ENCODE data around the gene POLR3B.
"Not testable (repeated sequence)": the region's sequence is repeated elsewhere in the genome, so short reads cannot be mapped to it uniquely, and the experiment has no call there.

Gene POLR3B

DNA sequence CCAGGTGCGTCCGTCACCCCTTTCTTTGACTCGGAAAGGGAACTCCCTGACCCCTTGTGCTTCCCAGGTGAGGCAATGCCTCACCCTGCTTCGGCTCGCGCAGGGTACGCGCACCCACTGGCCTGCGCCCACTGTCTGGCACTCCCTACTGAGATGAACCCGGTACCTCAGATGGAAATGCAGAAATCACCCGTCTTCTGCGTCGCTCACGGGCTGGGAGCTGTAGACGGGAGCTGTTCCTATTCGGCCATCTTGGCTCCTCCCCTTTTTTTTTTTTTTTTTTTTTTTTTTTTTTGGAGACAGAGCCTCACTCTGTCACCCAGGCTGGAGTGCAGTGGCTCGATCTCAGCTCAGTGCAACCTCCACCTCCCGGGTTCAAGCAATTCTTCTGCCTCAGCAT is 120.1 kb downstream of the POLR3B start:
- DNase-seq: not testable (repeated sequence)

GRCh38 chr12:106480251-106480650 is 122.7 kb downstream of the POLR3B start:
- DNase-seq: no peak

- no peak for DNase-seq
These were observed 123.7 kb downstream of the POLR3B start for GRCh38 chr12:106481246-106481645.

- DNase-seq: no peak
These were observed 130.1 kb downstream of the POLR3B start for GRCh38 chr12:106487664-106488063.

- no peak for DNase-seq
These were observed 131.3 kb downstream of the POLR3B start for GRCh38 chr12:106488884-106489283.

DNA sequence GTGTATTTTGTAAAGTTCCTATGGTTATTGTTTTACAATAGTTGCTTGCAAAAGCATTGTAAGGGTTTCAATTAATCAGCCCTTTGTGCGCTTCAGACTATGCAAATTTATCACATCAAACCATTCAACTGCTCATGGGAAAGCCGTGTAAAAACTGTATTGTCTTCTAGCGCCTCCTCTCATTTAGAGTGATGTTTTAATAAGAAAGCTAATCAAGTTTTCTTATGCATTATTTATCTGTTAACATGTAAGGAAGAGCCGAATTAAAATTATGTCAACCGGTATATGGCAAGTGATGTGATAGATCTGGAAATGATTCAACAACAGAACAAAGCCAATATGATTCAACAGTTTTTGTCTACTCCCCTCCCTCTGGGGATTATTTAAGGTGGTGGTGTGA is 132.7 kb downstream of the POLR3B start:
- DNase-seq: no peak

GRCh38 chr12:106492857-106493256 is 135.3 kb downstream of the POLR3B start:
- DNase-seq: no peak

DNA sequence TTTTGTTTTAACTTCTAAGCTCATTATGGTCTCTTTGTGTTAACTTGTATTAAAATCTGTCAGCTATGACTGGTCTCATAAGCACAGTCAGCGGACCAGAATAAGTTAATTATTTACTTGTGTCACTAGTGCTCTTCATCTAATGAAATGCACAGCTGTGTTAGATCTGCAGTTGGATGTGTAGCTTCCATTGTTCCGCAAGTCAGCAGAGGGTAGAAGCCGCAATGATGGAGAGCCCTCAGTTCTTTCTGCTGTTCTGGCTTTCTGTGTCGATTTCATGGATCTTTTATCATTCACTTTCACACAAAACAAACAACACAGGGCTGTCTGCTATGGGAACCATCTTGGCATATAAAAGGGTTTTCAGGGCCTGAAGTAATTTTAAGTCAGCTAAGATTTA is 136.0 kb downstream of the POLR3B start:
- DNase-seq: no peak

DNA sequence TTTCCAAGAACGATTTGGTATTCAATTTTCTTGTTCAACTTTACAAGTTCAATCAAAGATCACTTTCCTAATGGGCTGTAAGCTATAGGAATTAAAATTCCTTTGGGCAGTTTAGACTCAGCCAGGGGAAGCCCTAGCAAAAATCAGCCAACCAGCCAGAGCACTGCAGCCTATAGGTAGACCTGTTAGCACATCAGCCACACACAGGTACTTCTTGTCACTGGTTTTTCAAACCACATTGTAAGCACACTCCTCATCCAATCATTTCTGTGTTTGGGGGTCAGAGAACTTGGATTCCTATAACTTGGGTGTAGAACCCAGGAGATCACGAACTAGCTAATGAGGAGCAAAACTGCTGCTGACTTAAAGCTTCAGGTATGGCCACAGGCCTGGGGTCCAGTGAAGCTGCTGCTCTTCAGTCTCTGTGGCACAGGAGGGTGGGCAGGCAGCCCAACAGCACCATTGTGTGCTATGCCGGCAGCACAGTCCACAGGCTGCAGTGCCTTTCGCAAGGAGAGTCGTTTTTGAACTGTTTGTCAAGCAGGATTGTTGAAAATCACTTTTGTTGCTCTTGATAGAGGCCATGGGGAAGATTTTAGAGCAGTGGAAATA is 137.9 kb downstream of the POLR3B start:
- DNase-seq: no peak

DNA sequence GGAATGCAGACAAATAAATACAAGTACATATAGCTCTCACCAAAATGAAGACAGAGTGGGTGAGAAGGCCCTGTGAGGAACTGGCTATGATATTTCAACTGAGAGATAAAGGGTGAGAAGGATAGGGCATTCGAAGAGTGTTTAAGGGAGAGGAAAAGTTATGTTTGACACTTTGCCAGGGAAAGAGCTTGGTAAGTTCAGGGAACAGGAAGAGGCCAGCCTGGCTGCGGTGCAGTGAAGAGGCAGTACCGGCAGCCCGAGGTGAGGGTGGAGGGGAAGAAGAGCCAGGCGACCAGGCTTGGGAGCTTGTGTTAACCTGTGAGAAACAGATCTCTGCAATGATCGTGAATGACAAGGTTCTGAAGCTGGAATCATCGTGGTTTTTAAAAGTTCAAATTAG is 140.5 kb downstream of the POLR3B start:
- DNase-seq: no peak

DNA sequence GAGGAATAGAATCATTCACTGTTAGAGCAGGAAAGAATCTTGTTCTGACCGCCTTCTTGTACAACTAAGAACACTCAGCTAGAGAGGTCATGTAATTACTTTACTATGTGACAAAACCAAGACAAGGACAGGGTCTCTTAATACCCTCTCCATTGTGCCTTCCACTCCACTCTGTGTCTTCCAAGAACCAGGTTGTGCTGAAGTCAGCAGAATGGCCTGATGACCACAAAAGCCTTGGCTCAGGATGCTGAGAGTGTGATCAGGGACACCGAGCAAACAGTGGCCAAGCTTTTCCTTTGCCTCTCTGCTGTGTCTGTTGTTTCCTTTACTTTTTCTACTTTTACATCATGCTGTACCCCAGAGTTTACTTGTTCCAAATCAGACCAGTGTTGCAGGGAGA is 142.1 kb downstream of the POLR3B start:
- no peak for DNase-seq

- no peak for DNase-seq
These were observed 149.1 kb downstream of the POLR3B start for GRCh38 chr12:106506691-106507090.

DNA sequence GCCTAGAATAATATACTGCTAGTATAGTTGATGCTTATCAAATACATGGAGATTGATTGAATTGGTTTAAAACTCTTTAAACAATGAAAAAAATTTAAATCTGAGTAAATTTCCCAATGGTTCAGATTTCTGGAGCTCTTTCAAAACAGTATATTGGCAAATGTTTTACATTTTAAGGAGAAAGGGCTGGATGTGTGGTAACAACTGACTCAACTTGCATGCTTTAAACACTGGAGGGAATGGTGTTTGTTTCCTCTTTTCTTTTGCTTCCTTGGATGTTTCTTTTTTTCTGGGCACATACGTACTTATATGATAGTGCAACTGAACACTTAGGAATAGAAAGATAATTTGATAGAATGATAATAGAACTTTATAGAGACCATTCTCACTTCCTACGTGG is 151.4 kb downstream of the POLR3B start:
- DNase-seq: no peak

DNA sequence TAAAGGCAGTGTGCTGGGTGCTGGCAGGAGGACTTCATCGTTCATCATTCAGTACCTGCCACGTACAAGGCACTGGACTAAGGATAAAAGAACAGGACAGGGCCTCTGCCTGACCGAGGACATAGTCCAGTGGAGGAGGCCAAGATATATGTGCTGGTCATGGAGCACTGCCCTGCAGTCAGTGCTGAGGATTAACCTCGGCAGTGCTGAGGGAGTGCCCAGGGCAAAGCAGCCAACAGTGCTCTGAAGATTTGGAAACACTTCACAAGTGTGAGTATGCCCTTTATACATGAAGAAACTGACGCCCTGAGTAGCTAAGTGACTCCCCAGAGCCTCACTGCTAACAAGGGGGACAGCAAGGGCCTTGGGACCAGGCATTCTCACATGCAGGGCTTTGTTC is 153.8 kb downstream of the POLR3B start:
- no peak for DNase-seq

DNA sequence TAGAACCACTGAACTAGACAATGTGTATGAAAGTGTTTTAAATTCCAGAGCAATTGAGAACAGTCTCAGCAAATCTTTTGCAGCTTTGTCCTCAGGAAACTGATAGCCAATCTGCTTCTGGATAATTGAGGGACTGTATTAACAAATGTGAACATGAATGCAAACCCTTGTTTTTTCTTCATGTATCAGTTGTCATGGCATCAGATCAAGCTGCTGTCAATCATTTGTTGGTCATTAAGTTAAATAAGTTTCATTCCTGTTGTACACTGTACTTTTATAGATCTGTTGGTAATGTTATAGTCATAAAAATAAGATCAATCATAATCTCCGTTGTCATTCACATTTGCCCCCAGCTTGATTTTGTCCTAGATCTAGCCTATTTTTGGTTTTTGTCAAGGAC is 159.8 kb downstream of the POLR3B start:
- no peak for DNase-seq

- no peak for DNase-seq
These were observed 162.1 kb downstream of the POLR3B start for GRCh38 chr12:106519607-106520021.

DNA sequence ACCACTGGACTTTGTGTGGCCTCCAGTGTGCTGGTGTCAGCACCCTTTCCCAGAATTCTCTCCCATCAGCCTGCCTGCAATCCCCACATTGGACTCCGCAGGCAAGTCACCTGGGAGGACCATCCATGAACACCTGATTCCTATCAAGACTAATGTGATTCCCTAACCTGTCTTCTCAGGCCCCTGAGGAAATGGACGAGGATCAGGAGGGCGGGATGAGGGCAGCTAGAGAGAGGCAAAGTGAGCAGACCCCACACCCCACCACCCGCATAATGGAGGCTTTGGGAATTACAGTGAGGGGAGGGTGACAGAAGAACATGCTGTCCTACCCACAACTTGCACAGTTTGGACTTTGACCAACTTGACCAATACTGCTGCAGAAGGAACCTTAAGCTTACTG is 164.4 kb downstream of the POLR3B start:
- DNase-seq: no peak

DNA sequence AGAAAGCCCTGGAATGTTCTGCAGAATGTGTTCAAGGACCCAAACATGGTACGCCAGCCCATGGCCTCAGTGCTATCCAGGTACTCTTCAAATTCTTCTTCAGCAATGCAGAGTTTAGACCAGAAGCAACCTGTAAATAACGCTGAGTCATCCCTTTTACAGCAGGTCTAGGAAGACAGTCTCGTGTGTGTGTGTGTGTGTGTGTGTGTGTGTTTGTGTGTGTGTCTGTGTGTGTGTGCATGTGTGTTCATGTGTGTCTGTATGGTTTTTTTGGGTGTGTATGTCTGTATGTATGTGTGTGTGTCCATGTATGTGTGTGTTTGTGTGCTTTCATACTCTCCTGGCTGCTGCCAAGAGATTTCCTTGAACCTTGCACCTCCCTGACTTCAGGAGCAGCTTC is 165.2 kb downstream of the POLR3B start:
- no peak for DNase-seq

- DNase-seq: no peak
These were observed 169.8 kb downstream of the POLR3B start for GRCh38 chr12:106527356-106527755.

- DNase-seq: no peak
These were observed 183.7 kb downstream of the POLR3B start for GRCh38 chr12:106541201-106541600.

- DNase-seq: no peak
These were observed 193.9 kb downstream of the POLR3B start for GRCh38 chr12:106551410-106551809.

DNA sequence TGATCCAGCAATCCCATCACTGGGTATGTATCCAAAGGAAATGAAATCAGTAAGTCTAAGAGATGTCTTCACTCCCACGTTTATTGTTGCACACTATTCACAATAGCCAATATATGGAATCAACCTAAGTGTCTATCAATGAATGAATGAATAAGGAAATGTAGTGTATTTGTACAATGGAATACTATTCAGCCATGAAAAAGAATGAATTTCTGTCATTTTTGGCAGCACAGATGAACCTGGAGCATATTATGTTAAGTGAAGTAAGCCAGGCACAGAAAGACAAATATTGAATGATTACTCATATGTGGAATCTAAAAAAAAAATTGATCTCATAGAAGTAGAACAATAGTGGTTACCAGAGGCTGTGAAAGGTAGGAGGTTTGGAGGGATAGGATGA is 194.7 kb downstream of the POLR3B start:
- no peak for DNase-seq
